Bronchial epithelial cell (primary cell): ENCODE results near the gene MKRN2. TPM values are rescaled to one million over a fixed set of nuclear protein-coding genes. Genes with fewer than 3 reads are reported as not detected.
"Not testable (repeated sequence)": the region's sequence is repeated elsewhere in the genome, so short reads cannot be mapped to it uniquely, and the experiment has no call there.

ENCODE experiments used
- DNase-seq: peaks from one replicate; pipeline ENCODE4 v3.0.0-alpha.2; 2010; ENCODE audit warnings: low read depth
- FAIRE-seq: peaks from 2 replicates; lab custom pipeline; 2011; peaks lifted over from hg19 to GRCh38; lab: Jason Lieb, UNC
- H3K27me3 ChIP-seq: 2 replicates; pipeline ENCODE4 v1.5.1; 2011; ENCODE audit warnings: low read length; ENCODE audit not compliant: control insufficient read depth, insufficient read depth
- H3K36me3 ChIP-seq: 2 replicates; pipeline ENCODE4 v1.5.1; 2011; ENCODE audit warnings: low read length; ENCODE audit not compliant: control insufficient read depth, insufficient read depth
- H3K4me3 ChIP-seq: 2 replicates; pipeline ENCODE4 v1.5.1; 2011; ENCODE audit warnings: mild to moderate bottlenecking, low read depth, low read length, control low read depth
- total RNA-seq: library from RNA; depleted of rRNA; stranded (reverse); fragments of >200 nt; gene quantifications from 2 replicates; pipeline ENCODE4 v1.2.1, GENCODE V29; 2014
- TF ChIP-seq, protein P1 (sequence below): IDR thresholded peaks from 2 replicates; pipeline ENCODE4 v1.5.1; 2011; ENCODE audit warnings: mild to moderate bottlenecking, moderate library complexity, low read length, control low read depth, inconsistent platforms; ENCODE audit not compliant: insufficient read depth, severe bottlenecking

Gene MKRN2
- total RNA-seq, 1 donor from 2014 or later, result 22.9 TPM

DNA sequence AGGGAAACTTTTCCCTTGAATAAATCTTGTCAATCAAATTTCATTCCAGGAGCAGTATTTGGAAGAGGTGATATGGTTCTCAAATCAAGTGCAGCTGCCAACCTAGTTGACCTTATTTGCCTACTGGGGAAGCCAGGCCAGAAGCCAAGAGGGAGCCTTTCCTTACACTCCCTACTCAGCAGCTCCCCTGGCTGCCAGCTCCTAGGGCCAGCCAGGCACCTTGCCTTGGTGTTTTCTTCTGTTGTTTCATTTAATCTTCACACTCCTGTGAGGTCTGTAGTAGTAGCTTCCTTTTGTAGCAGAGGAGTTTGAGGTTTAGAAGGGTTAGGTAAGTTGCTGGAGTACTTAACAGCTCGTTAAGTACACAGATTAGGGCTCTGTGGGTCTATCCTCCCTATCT, 34.2 kb upstream of the MKRN2 start:
- no peak for DNase-seq
- no peak overlapping the region for H3K4me3 ChIP-seq
- H3K27me3 ChIP-seq, result no peaks in the 10 kb centered on the region
- TF ChIP-seq, protein P1, sequence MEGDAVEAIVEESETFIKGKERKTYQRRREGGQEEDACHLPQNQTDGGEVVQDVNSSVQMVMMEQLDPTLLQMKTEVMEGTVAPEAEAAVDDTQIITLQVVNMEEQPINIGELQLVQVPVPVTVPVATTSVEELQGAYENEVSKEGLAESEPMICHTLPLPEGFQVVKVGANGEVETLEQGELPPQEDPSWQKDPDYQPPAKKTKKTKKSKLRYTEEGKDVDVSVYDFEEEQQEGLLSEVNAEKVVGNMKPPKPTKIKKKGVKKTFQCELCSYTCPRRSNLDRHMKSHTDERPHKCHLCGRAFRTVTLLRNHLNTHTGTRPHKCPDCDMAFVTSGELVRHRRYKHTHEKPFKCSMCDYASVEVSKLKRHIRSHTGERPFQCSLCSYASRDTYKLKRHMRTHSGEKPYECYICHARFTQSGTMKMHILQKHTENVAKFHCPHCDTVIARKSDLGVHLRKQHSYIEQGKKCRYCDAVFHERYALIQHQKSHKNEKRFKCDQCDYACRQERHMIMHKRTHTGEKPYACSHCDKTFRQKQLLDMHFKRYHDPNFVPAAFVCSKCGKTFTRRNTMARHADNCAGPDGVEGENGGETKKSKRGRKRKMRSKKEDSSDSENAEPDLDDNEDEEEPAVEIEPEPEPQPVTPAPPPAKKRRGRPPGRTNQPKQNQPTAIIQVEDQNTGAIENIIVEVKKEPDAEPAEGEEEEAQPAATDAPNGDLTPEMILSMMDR, result no peak
- H3K36me3 ChIP-seq, result no peaks in the 10 kb centered on the region
- no peak for FAIRE-seq

DNA sequence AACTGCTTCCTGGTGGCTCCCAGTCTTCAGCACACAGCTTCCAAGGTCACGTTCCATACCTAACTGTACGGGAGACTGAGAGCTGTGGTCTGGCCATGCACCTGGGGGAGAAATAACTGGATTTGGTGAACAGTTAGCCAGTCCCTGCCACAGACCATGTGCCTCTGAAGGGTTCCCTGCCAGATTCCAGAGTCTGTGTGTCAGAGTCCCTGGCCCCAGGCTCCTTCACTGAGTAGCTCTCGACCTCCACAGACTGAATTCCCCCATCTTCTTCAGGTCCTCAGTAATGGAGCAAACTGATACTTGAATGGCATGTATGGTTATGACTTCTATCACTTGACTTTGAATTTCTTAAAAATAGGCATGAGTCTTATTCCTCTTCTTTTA, 29.1 kb upstream of the MKRN2 start:
- FAIRE-seq (no peak), DNase-seq (no peak)
- Histone ChIP-seq H3K36me3 (peaks cover 7% of the 10 kb centered on the region), H3K4me3 (no peak overlapping the region), H3K27me3 (no peaks in the 10 kb centered on the region)
- TF ChIP-seq, protein P1, result no peak

DNA sequence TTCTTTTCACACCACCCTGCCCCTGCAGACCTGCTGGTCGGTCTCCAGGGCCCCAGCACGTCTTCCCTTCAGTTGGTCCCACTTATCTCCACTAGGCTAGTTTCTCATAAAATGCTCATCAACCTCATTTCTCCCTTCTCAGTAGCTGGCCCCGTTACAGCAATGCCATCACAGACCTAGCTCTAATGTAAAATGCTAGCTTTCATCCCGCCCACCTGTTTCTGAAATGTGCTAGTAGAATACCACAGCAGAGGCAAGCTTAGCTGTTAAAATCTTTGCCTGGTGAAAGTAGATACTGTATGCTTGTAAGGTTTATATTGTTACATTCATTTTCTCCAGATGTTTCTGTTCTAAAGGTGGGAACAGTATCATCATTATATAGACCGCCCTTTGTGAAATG, 24.7 kb upstream of the MKRN2 start:
- no peaks in the 10 kb centered on the region for H3K27me3 ChIP-seq
- no peak for DNase-seq
- no peak overlapping the region for H3K4me3 ChIP-seq
- peaks cover 7% of the 10 kb centered on the region for H3K36me3 ChIP-seq
- TF ChIP-seq, protein P1, result no peak
- FAIRE-seq, result no peak

DNA sequence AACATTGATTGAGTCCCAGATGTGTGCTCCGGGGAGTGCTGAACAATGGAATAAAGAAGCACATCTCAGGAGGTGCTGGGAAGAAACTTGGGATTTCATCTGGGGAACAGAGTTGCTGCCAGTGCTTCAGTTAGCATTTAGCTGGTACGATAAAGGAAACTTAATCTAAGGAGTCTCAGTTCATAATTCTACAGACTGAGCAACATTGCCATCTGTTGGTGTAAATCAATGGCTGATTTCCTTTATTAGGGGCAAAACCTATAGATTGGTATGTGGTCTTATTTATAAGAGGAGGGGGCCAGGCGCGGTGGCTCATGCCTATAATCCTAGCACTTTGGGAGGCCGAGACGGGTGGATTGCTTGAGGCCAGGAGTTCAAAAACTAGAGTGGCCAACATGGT, 20.5 kb upstream of the MKRN2 start:
- FAIRE-seq (no peak), DNase-seq (no peak)
- H3K36me3 ChIP-seq, result peaks cover 4% of the 10 kb centered on the region
- H3K4me3 ChIP-seq, result no peak overlapping the region
- TF ChIP-seq, protein P1, result no peak
- no peaks in the 10 kb centered on the region for H3K27me3 ChIP-seq

DNA sequence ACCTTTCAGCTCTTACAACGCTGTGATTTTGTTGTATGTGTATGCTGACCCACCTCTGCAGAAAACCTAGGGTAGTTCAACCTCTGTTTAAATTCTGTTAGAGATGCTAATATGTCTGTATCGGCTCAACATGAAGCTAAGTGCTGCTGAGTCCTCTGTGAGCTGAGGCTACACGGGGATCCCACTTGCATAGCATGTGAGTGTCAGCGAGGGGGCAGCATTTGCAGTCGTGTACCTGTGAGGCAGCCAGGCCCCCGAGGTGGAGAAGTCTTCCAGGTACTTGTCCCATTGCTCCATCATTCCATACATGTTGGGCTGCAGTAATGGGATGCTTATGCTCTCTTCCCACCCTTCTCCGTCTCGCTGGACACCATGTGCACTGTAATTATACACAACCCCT, 15.3 kb upstream of the MKRN2 start:
- H3K4me3 ChIP-seq, result no peak overlapping the region
- H3K27me3 ChIP-seq, result no peaks in the 10 kb centered on the region
- FAIRE-seq (no peak), DNase-seq (no peak)
- H3K36me3 ChIP-seq, result no peaks in the 10 kb centered on the region
- TF ChIP-seq, protein P1, result peak; percentile 37

DNA sequence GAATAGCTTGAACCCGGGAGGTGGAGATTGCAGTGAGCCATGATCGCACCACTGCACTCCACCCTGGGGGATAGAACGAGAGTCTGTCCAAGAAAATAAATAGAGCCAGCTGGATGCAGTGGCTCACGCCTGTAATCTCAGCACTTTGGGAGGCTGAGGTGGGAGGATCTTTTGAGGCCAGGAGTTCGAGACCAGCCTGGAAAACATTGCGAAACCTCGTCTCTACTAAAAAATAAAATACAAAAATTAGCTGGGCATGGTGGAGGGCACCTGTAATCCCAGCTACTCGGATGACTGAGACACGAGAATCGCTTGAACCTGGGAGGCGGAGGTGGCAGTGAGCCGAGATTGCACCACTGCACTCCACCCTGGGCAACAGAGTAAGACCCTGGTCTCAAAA, 13.4 kb upstream of the MKRN2 start:
- DNase-seq, FAIRE-seq, H3K36me3 ChIP-seq, H3K4me3 ChIP-seq, H3K27me3 ChIP-seq: not testable (repeated sequence)
